GM04503 (cell line): ENCODE data around the gene ANO7.

ENCODE experiments used
- DNase-seq: peaks from one replicate; pipeline ENCODE4 v3.0.0-alpha.2; 2012; ENCODE audit warnings: low read depth

ANO7 gene

GRCh38 chr2:241157841-241158545 is 30.5 kb upstream of the ANO7 start:
- DNase-seq = no peak

GRCh38 chr2:241158546-241158900 is 30.0 kb upstream of the ANO7 start:
- no peak for DNase-seq

- no peak for DNase-seq
Observed at GRCh38 chr2:241159116-241159515, 29.4 kb upstream of the ANO7 start.

GRCh38 chr2:241160318-241160717 is 28.2 kb upstream of the ANO7 start:
- no peak for DNase-seq

- peak; percentile 91 for DNase-seq
Observed at GRCh38 chr2:241161646-241162281, 26.7 kb upstream of the ANO7 start.

GRCh38 chr2:241163601-241164118 is 24.8 kb upstream of the ANO7 start:
- no peak for DNase-seq

- no peak for DNase-seq
Observed at GRCh38 chr2:241168366-241168765, 20.1 kb upstream of the ANO7 start.

GRCh38 chr2:241173557-241173956 is 14.9 kb upstream of the ANO7 start:
- no peak for DNase-seq

- no peak for DNase-seq
Observed at GRCh38 chr2:241177526-241178334, 10.7 kb upstream of the ANO7 start.

- DNase-seq = no peak
Observed at GRCh38 chr2:241178961-241179360, 9.5 kb upstream of the ANO7 start.

GRCh38 chr2:241179899-241180298 is 8.6 kb upstream of the ANO7 start:
- no peak for DNase-seq

- DNase-seq = no peak
Observed at GRCh38 chr2:241180495-241180894, 8.0 kb upstream of the ANO7 start.

GRCh38 chr2:241182126-241182525 is 6.4 kb upstream of the ANO7 start:
- no peak for DNase-seq

GRCh38 chr2:241182531-241183133 is 5.8 kb upstream of the ANO7 start:
- no peak for DNase-seq

- no peak for DNase-seq
Observed at GRCh38 chr2:241183221-241183620, 5.3 kb upstream of the ANO7 start.

- no peak for DNase-seq
Observed at GRCh38 chr2:241184901-241185300, 3.6 kb upstream of the ANO7 start.

GRCh38 chr2:241185961-241186360 is 2.5 kb upstream of the ANO7 start:
- DNase-seq = no peak

- DNase-seq = no peak
Observed at GRCh38 chr2:241187101-241187917, 1.2 kb upstream of the ANO7 start.

GRCh38 chr2:241187918-241188234 is 601 bp upstream of the ANO7 start:
- no peak for DNase-seq

GRCh38 chr2:241189093-241189855 is 797 bp downstream of the ANO7 start:
- no peak for DNase-seq

GRCh38 chr2:241189856-241190201 is 1.4 kb downstream of the ANO7 start:
- no peak for DNase-seq
